ENCODE measurements around the gene EPHA4. TPM values are rescaled to one million over a fixed set of nuclear protein-coding genes. Genes with fewer than 3 reads are reported as not detected.

Gene EPHA4
- total and polyA plus RNA-seq, 8 donors: 0.56 to 28.1 (median 5.8) TPM; not detected in 1

- no peak for DNase-seq
- Histone ChIP-seq H3K4me3 (no peak overlapping the region), H3K27ac (no peak overlapping the region), H3K4me1 (no peaks in the 10 kb centered on the region), H3K9me3 (no peaks in the 10 kb centered on the region), H3K27me3 (no peaks in the 10 kb centered on the region), H3K36me3 (peaks cover 0 to 15% (median 5%) of the 10 kb centered on the region in 4 donors)
- intact Hi-C loops (cut with DNase I; ENCODE audit: low total_unique reads): no loop called here
- TF ChIP-seq CTCF (IDR thresholded peaks at IDR 0.05) (no peak), POLR2AphosphoS5 (IDR thresholded peaks at IDR 0.05) (no peak), EP300 (IDR thresholded peaks at IDR 0.05) (no peak), POLR2A (IDR thresholded peaks at IDR 0.05) (no peak)
- 84 to 97% (median 94%) methylated on average over 5 of the region's 5 CpGs for WGBS, 5 donors
Measured at GRCh38 chr2:221415789-221416188, 156.3 kb downstream of the EPHA4 start.

- intact Hi-C loops (cut with DNase I; ENCODE audit: low total_unique reads): no loop called here
- Histone ChIP-seq H3K27ac (no peak overlapping the region), H3K4me1 (no peaks in the 10 kb centered on the region), H3K27me3 (no peaks in the 10 kb centered on the region), H3K4me3 (no peak overlapping the region), H3K36me3 (no peaks in the 10 kb centered on the region), H3K9me3 (no peaks in the 10 kb centered on the region)
- 71 to 94% (median 87%) methylated on average over 1 of the region's 1 CpG for WGBS, 5 donors
- DNase-seq: no peak
- TF ChIP-seq POLR2A (IDR thresholded peaks at IDR 0.05) (no peak), EP300 (IDR thresholded peaks at IDR 0.05) (no peak), POLR2AphosphoS5 (IDR thresholded peaks at IDR 0.05) (no peak), CTCF (IDR thresholded peaks at IDR 0.05) (no peak)
Measured at GRCh38 chr2:221412978-221413377, 159.1 kb downstream of the EPHA4 start.

- WGBS, 5 donors: 56 to 79% (median 66%) methylated on average over 4 of the region's 4 CpGs
- no peaks in the 10 kb centered on the region for H3K27me3 ChIP-seq
- H3K4me1 ChIP-seq: no peaks in the 10 kb centered on the region
- intact Hi-C loops (cut with DNase I; ENCODE audit: low total_unique reads): no loop called here
- H3K9me3 ChIP-seq: peaks cover 0 to 6% (median 0%) of the 10 kb centered on the region in 4 donors
- no peak for DNase-seq
- no peak overlapping the region for H3K4me3 ChIP-seq
- H3K27ac ChIP-seq: no peak overlapping the region
- TF ChIP-seq POLR2AphosphoS5 (IDR thresholded peaks at IDR 0.05) (no peak), EP300 (IDR thresholded peaks at IDR 0.05) (no peak), POLR2A (IDR thresholded peaks at IDR 0.05) (no peak), CTCF (IDR thresholded peaks at IDR 0.05) (no peak)
- H3K36me3 ChIP-seq: no peaks in the 10 kb centered on the region
Measured at GRCh38 chr2:221410487-221410886, 161.6 kb downstream of the EPHA4 start.

GRCh38 chr2:221407765-221408164, 164.3 kb downstream of the EPHA4 start:
- Histone ChIP-seq H3K4me3 (no peak overlapping the region), H3K9me3 (peaks cover 0 to 6% (median 0%) of the 10 kb centered on the region in 4 donors), H3K27me3 (no peaks in the 10 kb centered on the region), H3K36me3 (no peaks in the 10 kb centered on the region), H3K4me1 (no peaks in the 10 kb centered on the region), H3K27ac (no peak overlapping the region)
- 94 to 97% (median 96%) methylated on average over 5 of the region's 5 CpGs for WGBS, 5 donors
- DNase-seq: no peak
- TF ChIP-seq EP300 (IDR thresholded peaks at IDR 0.05): no peak
- no peak for TF ChIP-seq CTCF (IDR thresholded peaks at IDR 0.05)
- TF ChIP-seq POLR2AphosphoS5 (IDR thresholded peaks at IDR 0.05): no peak
- TF ChIP-seq POLR2A (IDR thresholded peaks at IDR 0.05): no peak
- intact Hi-C loops (cut with DNase I; ENCODE audit: low total_unique reads): no loop called here

Data from stomach (tissue), 9 donors.